Gastroesophageal sphincter (tissue), 4 donors: ENCODE data around the gene ETFA. TPM values are rescaled to one million over a fixed set of nuclear protein-coding genes. Genes with fewer than 3 reads are reported as not detected.

Experiments
- ATAC-seq: fragments of 150-250 bp; one replicate; pipeline ENCODE4 v1.9.1; 2016; ENCODE audit warnings: mild to moderate bottlenecking, moderate library complexity
- H3K27ac ChIP-seq, 4 donors: fragments of 200-600 bp; sonication (generic) in 3 of 4; 1 replicate in 3 of 4; 2 replicates in 1 of 4; pipeline ENCODE4 v1.5.1; 2016 to 2019
- H3K27me3 ChIP-seq: fragments of 200-600 bp; sonication (generic); one replicate; pipeline ENCODE4 v1.5.1; 2019
- H3K36me3 ChIP-seq, 2 donors: fragments of 200-600 bp; sonication (generic); one replicate each; pipeline ENCODE4 v1.5.1; 2019; ENCODE audit warnings: control low read depth in 1 of 2
- H3K4me1 ChIP-seq, 3 donors: fragments of 200-600 bp; sonication (generic); 1 replicate in 2 of 3; 2 replicates in 1 of 3; pipeline ENCODE4 v1.5.1; 2016 to 2019; ENCODE audit warnings: control low read depth in 2 of 3
- H3K4me3 ChIP-seq, 2 donors: fragments of 200-600 bp; sonication (generic); one replicate each; pipeline ENCODE4 v1.5.1; 2019; ENCODE audit warnings: mild to moderate bottlenecking in 1 of 2, moderate library complexity in 1 of 2
- H3K9me3 ChIP-seq, 3 donors: fragments of 200-600 bp; sonication (generic); one replicate each; pipeline ENCODE4 v1.5.1; 2017 to 2019; ENCODE audit warnings: control low read depth in 2 of 3
- EP300 ChIP-seq: sonication (generic); formaldehyde crosslinking; IDR thresholded peaks from one replicate; pipeline ENCODE4 v1.6.1; 2017; ENCODE audit warnings: antibody characterized with exemption, mild to moderate bottlenecking
- POLR2A ChIP-seq, 2 donors: fragments of 450-650 bp; IDR thresholded peaks; one replicate each; pipeline ENCODE4 v1.6.1; 2017; ENCODE audit warnings: antibody characterized with exemption in 2 of 2, mild to moderate bottlenecking in 2 of 2, moderate library complexity in 1 of 2
- POLR2AphosphoS5 ChIP-seq: sonication (generic); formaldehyde crosslinking; IDR thresholded peaks from one replicate; pipeline ENCODE4 v1.6.1; 2017; ENCODE audit warnings: antibody characterized with exemption
- WGBS, 2 donors: methylation state at CpG; one replicate each; pipeline ENCODE4 v1.1.5; 2018; ENCODE audit warnings: low coverage in 1 of 2; 5-methylcytosine and 5-hydroxymethylcytosine counted together
- total RNA-seq, 4 donors: library from RNA; depleted of rRNA; stranded (reverse); fragments of >200 nt; gene quantifications; one replicate each; pipeline ENCODE4 v1.1.0, GENCODE V29; 2016
- TF ChIP-seq, protein P1 (sequence below), 4 experiments: fragments of 200-600 bp in 2 of 4; fragments of 450-650 bp in 2 of 4; sonication (generic) in 1 of 4; IDR thresholded peaks; one replicate each; pipeline ENCODE4 v1.5.1; 2017 to 2019; ENCODE audit warnings: antibody characterized with exemption in 4 of 4, mild to moderate bottlenecking in 2 of 4, moderate library complexity in 2 of 4

ETFA gene
- total RNA-seq, 4 donors from 2014 or later = 113 to 168 (median 137) TPM

DNA sequence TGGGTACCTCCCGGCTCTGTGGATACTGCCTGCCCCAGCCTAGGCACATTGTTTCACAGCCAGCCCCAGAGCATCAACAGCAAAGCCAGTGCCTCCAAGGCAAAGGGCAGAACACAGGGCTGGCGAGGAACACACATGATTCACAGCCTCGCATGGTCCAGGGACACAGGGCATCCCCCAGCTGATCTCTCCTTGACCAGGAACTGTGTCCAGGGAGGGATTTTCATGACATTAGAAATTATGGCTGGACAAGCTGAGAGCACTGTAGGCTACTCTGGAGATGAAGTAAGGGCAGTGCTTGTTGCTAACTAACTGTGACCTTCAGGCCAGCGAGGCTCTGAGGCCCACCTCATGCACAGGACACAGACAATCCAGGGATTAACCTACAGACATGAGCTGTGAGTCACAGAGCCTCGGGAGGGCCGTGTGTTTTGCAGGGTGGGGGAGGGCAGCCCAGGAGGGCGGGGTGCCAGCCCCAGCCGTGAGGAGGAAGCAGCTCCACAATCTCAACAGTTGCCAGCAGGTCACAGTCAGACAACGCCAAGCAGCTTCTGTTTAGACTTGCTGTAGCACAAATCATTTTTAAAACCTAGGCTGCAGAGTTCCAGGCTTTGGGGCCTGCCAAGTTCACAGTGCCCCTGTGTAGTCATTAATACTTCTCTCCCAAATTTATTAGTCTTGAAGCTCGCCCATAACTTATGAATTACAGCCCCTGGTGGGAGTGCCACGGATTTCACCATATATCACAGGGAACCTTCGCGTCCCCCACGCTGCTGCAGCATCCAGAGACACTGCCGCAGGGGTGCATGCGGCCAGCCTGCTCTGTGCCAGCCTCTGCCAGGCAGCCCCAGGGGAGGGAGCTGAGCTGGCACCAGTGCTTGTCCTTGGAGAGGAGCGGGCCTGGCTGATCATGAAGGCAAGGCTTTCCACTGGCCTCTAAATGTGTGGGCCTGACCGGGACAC is 114.7 kb downstream of the ETFA start:
- TF ChIP-seq POLR2AphosphoS5 = peak; percentile 64
- TF ChIP-seq POLR2A (IDR thresholded peaks at IDR 0.05) = no peak
- TF ChIP-seq, protein P1, sequence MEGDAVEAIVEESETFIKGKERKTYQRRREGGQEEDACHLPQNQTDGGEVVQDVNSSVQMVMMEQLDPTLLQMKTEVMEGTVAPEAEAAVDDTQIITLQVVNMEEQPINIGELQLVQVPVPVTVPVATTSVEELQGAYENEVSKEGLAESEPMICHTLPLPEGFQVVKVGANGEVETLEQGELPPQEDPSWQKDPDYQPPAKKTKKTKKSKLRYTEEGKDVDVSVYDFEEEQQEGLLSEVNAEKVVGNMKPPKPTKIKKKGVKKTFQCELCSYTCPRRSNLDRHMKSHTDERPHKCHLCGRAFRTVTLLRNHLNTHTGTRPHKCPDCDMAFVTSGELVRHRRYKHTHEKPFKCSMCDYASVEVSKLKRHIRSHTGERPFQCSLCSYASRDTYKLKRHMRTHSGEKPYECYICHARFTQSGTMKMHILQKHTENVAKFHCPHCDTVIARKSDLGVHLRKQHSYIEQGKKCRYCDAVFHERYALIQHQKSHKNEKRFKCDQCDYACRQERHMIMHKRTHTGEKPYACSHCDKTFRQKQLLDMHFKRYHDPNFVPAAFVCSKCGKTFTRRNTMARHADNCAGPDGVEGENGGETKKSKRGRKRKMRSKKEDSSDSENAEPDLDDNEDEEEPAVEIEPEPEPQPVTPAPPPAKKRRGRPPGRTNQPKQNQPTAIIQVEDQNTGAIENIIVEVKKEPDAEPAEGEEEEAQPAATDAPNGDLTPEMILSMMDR (IDR thresholded peaks at IDR 0.05) = no peak
- Histone ChIP-seq H3K27me3 (peaks cover 16% of the 10 kb centered on the region), H3K4me1 (peaks cover 3 to 61% (median 30%) of the 10 kb centered on the region in 3 donors), H3K27ac (peak overlapping the region in 3 of 4 donors; percentile 59 to 73 (median 60)), H3K36me3 (no peaks in the 10 kb centered on the region), H3K9me3 (no peaks in the 10 kb centered on the region), H3K4me3 (no peak overlapping the region)
- ATAC-seq = peak; percentile 83
- 0% methylated on average over 5 of the region's 18 CpGs; no CpG with 5 or more reads in 1 of the 2 donors for WGBS, 2 donors

DNA sequence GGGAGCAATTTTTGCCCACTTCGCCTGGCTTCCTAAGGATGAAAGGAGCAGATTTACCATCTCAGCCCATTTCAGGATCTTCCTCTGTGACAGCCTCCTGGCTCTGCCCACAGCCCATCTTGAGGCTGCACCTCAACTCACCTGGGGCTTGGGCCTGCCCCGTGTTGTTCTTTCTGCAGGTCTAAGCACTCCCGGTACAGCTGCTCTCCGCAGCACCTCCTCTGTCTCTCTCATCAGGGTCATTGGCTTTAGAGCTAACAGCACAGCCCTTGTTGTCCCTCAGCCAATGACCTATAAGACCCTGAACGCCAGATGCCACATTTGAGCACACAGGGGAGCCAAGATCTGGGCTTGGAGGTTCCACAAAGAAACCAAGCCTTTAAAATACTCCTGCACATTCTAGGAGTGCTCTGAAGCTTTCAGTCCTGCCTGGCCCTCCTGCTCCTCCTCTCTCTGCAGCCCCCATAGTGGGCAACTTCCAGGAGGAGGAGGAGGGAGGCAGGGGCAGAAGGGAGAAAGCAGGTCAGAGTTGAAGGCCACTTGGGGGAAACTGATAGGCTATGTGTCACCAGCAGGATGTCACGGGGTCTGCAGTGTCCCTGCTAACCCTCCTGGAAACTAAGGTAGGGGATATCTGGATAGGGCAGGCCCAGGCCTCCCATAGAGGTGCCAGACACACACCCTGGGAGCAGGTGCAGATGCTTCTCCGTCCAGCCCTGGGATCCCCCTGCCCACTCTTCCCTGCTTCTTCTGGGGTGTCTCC is 115.6 kb downstream of the ETFA start:
- H3K27me3 ChIP-seq = peaks cover 21% of the 10 kb centered on the region
- peak overlapping the region in 3 of 4 donors; percentile 59 to 73 (median 60) for H3K27ac ChIP-seq
- H3K4me3 ChIP-seq = no peak overlapping the region
- H3K9me3 ChIP-seq = no peaks in the 10 kb centered on the region
- H3K36me3 ChIP-seq = no peaks in the 10 kb centered on the region
- TF ChIP-seq, protein P1 (IDR thresholded peaks at IDR 0.05) = no peak
- TF ChIP-seq POLR2A (IDR thresholded peaks at IDR 0.05) = no peak
- no peak for TF ChIP-seq EP300
- no peak for TF ChIP-seq POLR2AphosphoS5
- ATAC-seq = no peak
- peaks cover 3 to 67% (median 33%) of the 10 kb centered on the region in 3 donors for H3K4me1 ChIP-seq
- 80 to 100% methylated on average over 4 to 5 of the region's 7 CpGs for WGBS, 2 donors

DNA sequence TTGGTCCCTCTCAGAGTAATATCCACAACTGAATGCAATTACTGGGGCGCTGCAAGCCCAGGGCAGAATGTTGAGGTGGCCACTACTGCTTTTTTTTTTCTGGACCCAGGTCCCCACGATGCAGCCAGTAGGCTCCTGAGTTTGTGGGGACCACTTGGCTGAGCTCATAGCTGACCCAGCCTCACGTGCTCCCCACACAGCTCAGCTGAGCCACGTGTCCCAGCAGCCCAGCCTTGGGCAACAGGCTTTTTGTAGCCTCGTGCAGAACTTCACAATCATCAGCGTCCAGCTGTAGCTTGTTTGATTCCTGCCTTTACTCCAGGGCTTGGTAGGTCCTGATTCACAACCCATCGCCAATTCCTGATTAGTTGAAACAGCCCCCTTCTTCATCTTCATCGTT is 117.3 kb downstream of the ETFA start:
- peaks cover 36% of the 10 kb centered on the region for H3K27me3 ChIP-seq
- 60 to 77% methylated on average over 5 to 7 of the region's 8 CpGs for WGBS, 2 donors
- H3K9me3 ChIP-seq = no peaks in the 10 kb centered on the region
- no peak overlapping the region for H3K27ac ChIP-seq
- no peak overlapping the region for H3K4me3 ChIP-seq
- no peaks in the 10 kb centered on the region for H3K36me3 ChIP-seq
- H3K4me1 ChIP-seq = peaks cover 3 to 57% (median 32%) of the 10 kb centered on the region in 3 donors
- TF ChIP-seq EP300 (no peak), POLR2AphosphoS5 (no peak), POLR2A (IDR thresholded peaks at IDR 0.05) (no peak)
- TF ChIP-seq, protein P1 (IDR thresholded peaks at IDR 0.05) = no peak
- no peak for ATAC-seq

GRCh38 chr15:76192715-76193114 is 118.6 kb downstream of the ETFA start:
- Histone ChIP-seq H3K27ac (no peak overlapping the region), H3K36me3 (no peaks in the 10 kb centered on the region), H3K9me3 (no peaks in the 10 kb centered on the region), H3K4me1 (peaks cover 3 to 44% (median 25%) of the 10 kb centered on the region in 3 donors), H3K4me3 (no peak overlapping the region), H3K27me3 (peaks cover 47% of the 10 kb centered on the region)
- no peak for ATAC-seq
- no CpG with 5 or more reads among the region's 8 CpGs for WGBS, 2 donors
- TF ChIP-seq, protein P1 (IDR thresholded peaks at IDR 0.05) = no peak
- TF ChIP-seq POLR2A (IDR thresholded peaks at IDR 0.05) = no peak
- TF ChIP-seq POLR2AphosphoS5 = no peak
- no peak for TF ChIP-seq EP300
